Measurements from ENCODE around the gene AGPAT3.

Gene AGPAT3

GRCh38 chr21:43929217-43929971 lies 64.4 kb downstream of the AGPAT3 start:
- DNase-seq (ENCODE audit: low spot score) = no peak

GRCh38 chr21:43930074-43930847 lies 65.2 kb downstream of the AGPAT3 start:
- no peak for TF ChIP-seq CTCF (IDR thresholded peaks at IDR 0.05; ENCODE audit: extremely low read depth, missing control alignments)

More at GRCh38 chr21:43929217-43929971, 64.4 kb downstream of the AGPAT3 start:
- TF ChIP-seq CTCF (IDR thresholded peaks at IDR 0.05; ENCODE audit: extremely low read depth, missing control alignments) = no peak

GRCh38 chr21:43930848-43931375 lies 65.9 kb downstream of the AGPAT3 start:
- no peak for TF ChIP-seq CTCF (IDR thresholded peaks at IDR 0.05; ENCODE audit: extremely low read depth, missing control alignments)
- no peak for DNase-seq (ENCODE audit: low spot score)

More at GRCh38 chr21:43930074-43930847, 65.2 kb downstream of the AGPAT3 start:
- DNase-seq (ENCODE audit: low spot score) = no peak

GRCh38 chr21:43931489-43931888 lies 66.5 kb downstream of the AGPAT3 start:
- TF ChIP-seq CTCF (IDR thresholded peaks at IDR 0.05; ENCODE audit: extremely low read depth, missing control alignments) = no peak
- DNase-seq (ENCODE audit: low spot score) = no peak

GRCh38 chr21:43932005-43932404 lies 67.0 kb downstream of the AGPAT3 start:
- no peak for DNase-seq (ENCODE audit: low spot score)
- no peak for TF ChIP-seq CTCF (IDR thresholded peaks at IDR 0.05; ENCODE audit: extremely low read depth, missing control alignments)

- no peak for TF ChIP-seq CTCF (IDR thresholded peaks at IDR 0.05; ENCODE audit: extremely low read depth, missing control alignments)
- no peak for DNase-seq (ENCODE audit: low spot score)
Observed at GRCh38 chr21:43933199-43933598, 68.2 kb downstream of the AGPAT3 start.

- no peak for TF ChIP-seq CTCF (IDR thresholded peaks at IDR 0.05; ENCODE audit: extremely low read depth, missing control alignments)
- DNase-seq (ENCODE audit: low spot score) = no peak
Observed at GRCh38 chr21:43933680-43934079, 68.7 kb downstream of the AGPAT3 start.

Measured in GM20000 (cell line).